Testis (tissue), 3 donors: Measurements from ENCODE around the gene HSPB7. TPM values are rescaled to one million over a fixed set of nuclear protein-coding genes. Genes with fewer than 3 reads are reported as not detected.

Source experiments
- DNase-seq: peaks from one replicate; pipeline ENCODE4 v3.0.0-alpha.2; 2019
- H3K27ac ChIP-seq, 2 donors: fragments of 200-600 bp; sonication (generic); one replicate each; pipeline ENCODE4 v1.5.1; 2019
- H3K27me3 ChIP-seq: fragments of 200-600 bp; sonication (generic); one replicate; pipeline ENCODE4 v1.5.1; 2019
- H3K36me3 ChIP-seq: fragments of 200-600 bp; sonication (generic); one replicate; pipeline ENCODE4 v1.5.1; 2017; ENCODE audit warnings: low read depth; ENCODE audit errors: missing control alignments
- H3K4me1 ChIP-seq: fragments of 200-600 bp; sonication (generic); one replicate; pipeline ENCODE4 v1.5.1; 2019
- H3K4me3 ChIP-seq, 2 donors: fragments of 200-600 bp; sonication (generic); one replicate each; pipeline ENCODE4 v1.5.1; 2017 to 2019
- H3K9me3 ChIP-seq: fragments of 200-600 bp; sonication (generic); one replicate; pipeline ENCODE4 v1.5.1; 2017
- POLR2A ChIP-seq: fragments of 450-650 bp; IDR thresholded peaks from one replicate; pipeline ENCODE4 v1.6.1; 2017; ENCODE audit warnings: antibody characterized with exemption, mild to moderate bottlenecking, moderate library complexity
- WGBS, 2 donors: methylation state at CpG; one replicate each; pipeline ENCODE4 v1.1.5; 2018; 5-methylcytosine and 5-hydroxymethylcytosine counted together
- intact Hi-C: fragments of 100-400 bp; cut with DNase I; formaldehyde crosslinking; loops from one replicate; pipeline ENCODE4 v1.15.1; 2023; ENCODE audit warnings: low total_unique reads
- polyA plus RNA-seq: library from polyadenylated mRNA; stranded (reverse); fragments of 350-450 nt; fragmentation: Illumina TruSeq; extraction: RNeasy Lipid Tissue Mini Kit (QIAGEN cat#74804); gene quantifications from one replicate; pipeline ENCODE4 v1.2.3, GENCODE V29; 2014; ENCODE audit warnings: low read depth, low replicate concordance; ENCODE audit not compliant: insufficient read depth
- total RNA-seq, 2 donors: library from RNA; depleted of rRNA; stranded (reverse); fragments of >200 nt; gene quantifications; one replicate each; pipeline ENCODE4 v1.2.3, GENCODE V29; 2016
- TF ChIP-seq, protein P1 (sequence below), 3 experiments: fragments of 450-650 bp in 2 of 3; fragments of 200-600 bp in 1 of 3; sonication (generic) in 1 of 3; IDR thresholded peaks; one replicate each; pipeline ENCODE4 v1.5.1; 2016 to 2019; ENCODE audit warnings: antibody characterized with exemption in 3 of 3, mild to moderate bottlenecking in 2 of 3, moderate library complexity in 1 of 3

The HSPB7 gene
- total and polyA plus RNA-seq, 3 donors from 2014 or later: 9.0 to 31.2 (median 11.7) TPM

- Histone ChIP-seq H3K9me3 (no peaks in the 10 kb centered on the region), H3K27me3 (no peaks in the 10 kb centered on the region), H3K27ac (no peak overlapping the region), H3K4me3 (no peak overlapping the region), H3K36me3 (no peaks in the 10 kb centered on the region), H3K4me1 (no peaks in the 10 kb centered on the region)
- intact Hi-C loops: no loop called here
- WGBS, 2 donors: 92% methylated on average over 7 to 15 of the region's 15 CpGs
- no peak for DNase-seq
- TF ChIP-seq, protein P1, sequence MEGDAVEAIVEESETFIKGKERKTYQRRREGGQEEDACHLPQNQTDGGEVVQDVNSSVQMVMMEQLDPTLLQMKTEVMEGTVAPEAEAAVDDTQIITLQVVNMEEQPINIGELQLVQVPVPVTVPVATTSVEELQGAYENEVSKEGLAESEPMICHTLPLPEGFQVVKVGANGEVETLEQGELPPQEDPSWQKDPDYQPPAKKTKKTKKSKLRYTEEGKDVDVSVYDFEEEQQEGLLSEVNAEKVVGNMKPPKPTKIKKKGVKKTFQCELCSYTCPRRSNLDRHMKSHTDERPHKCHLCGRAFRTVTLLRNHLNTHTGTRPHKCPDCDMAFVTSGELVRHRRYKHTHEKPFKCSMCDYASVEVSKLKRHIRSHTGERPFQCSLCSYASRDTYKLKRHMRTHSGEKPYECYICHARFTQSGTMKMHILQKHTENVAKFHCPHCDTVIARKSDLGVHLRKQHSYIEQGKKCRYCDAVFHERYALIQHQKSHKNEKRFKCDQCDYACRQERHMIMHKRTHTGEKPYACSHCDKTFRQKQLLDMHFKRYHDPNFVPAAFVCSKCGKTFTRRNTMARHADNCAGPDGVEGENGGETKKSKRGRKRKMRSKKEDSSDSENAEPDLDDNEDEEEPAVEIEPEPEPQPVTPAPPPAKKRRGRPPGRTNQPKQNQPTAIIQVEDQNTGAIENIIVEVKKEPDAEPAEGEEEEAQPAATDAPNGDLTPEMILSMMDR (IDR thresholded peaks at IDR 0.05): no peak
- TF ChIP-seq POLR2A: no peak
Measured at GRCh38 chr1:15993666-15994065, 24.2 kb downstream of the HSPB7 start.

DNA sequence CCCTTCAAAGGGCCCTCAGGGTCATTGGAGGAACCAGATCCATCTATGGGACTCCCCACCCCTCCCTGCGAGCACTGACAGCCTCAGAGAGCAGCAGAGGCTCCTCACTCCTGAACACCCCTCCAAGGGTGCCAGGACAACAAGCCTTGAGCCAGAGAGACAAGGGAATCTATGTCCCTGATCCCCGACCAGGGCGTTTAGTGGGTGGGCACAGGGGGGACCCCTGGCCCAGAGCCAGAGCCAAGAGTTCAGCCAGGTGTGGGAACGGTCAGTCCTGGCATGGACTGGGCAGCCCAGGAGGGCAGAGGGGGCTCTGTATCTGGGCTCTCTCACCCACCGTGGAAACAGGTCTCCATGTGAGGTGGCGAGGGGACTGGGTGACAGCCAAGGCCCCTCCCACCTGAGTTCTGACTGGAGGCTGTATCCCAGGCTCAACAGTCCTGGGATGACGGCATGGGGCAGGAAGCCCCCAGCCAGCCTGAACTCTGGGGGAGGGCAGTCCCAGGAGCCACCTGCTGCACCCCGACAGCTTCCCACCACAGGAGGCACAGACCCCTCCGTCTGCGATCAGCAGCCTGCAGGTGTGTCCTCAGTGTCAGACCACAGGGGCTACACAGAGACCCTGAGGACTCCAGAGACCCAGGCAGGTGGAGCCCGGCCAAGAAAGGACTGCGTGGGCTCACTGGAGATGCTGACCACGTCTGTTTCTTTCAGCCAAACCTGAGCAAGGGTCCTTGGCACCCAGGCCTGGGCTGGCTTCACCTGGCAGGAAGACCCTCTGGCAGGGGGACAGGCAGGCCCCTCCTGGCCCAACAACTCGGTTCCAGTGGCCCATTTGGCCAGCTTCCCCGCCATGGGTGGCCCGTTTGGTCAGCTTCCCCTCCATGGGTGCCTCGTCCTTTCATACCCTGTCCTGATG, 25.0 kb downstream of the HSPB7 start:
- intact Hi-C loops: no loop called here
- no peaks in the 10 kb centered on the region for H3K36me3 ChIP-seq
- H3K4me3 ChIP-seq: no peak overlapping the region
- no peaks in the 10 kb centered on the region for H3K4me1 ChIP-seq
- no peaks in the 10 kb centered on the region for H3K9me3 ChIP-seq
- no peak for DNase-seq
- no peaks in the 10 kb centered on the region for H3K27me3 ChIP-seq
- H3K27ac ChIP-seq: no peak overlapping the region
- TF ChIP-seq POLR2A: no peak
- TF ChIP-seq, protein P1 (IDR thresholded peaks at IDR 0.05): no peak
- 84 to 99% methylated on average over 8 to 17 of the region's 17 CpGs for WGBS, 2 donors

DNA sequence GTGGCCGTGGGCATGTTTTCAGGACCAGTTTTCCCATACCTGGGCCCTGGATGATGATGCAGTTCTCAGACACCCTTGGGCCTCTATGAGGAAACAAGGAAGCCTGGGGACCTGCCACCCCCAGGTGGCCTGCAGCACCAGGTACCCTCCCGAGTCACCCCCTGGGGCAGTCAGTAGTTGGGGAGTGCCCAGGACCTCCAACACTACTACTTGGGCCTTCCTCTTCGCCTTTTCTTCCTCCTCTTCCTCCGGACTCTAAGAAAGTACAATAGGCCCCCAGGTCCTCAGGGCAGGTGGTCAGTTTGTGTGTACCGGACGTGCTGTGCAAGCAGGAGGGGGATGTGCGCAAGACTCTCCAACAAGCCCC, 25.7 kb downstream of the HSPB7 start:
- Histone ChIP-seq H3K27me3 (no peaks in the 10 kb centered on the region), H3K27ac (no peak overlapping the region), H3K36me3 (no peaks in the 10 kb centered on the region), H3K4me3 (no peak overlapping the region), H3K9me3 (no peaks in the 10 kb centered on the region), H3K4me1 (no peaks in the 10 kb centered on the region)
- 93 to 95% methylated on average over 7 of the region's 7 CpGs for WGBS, 2 donors
- intact Hi-C loops: no loop called here
- no peak for DNase-seq
- TF ChIP-seq, protein P1 (IDR thresholded peaks at IDR 0.05): no peak
- TF ChIP-seq POLR2A: no peak

DNA sequence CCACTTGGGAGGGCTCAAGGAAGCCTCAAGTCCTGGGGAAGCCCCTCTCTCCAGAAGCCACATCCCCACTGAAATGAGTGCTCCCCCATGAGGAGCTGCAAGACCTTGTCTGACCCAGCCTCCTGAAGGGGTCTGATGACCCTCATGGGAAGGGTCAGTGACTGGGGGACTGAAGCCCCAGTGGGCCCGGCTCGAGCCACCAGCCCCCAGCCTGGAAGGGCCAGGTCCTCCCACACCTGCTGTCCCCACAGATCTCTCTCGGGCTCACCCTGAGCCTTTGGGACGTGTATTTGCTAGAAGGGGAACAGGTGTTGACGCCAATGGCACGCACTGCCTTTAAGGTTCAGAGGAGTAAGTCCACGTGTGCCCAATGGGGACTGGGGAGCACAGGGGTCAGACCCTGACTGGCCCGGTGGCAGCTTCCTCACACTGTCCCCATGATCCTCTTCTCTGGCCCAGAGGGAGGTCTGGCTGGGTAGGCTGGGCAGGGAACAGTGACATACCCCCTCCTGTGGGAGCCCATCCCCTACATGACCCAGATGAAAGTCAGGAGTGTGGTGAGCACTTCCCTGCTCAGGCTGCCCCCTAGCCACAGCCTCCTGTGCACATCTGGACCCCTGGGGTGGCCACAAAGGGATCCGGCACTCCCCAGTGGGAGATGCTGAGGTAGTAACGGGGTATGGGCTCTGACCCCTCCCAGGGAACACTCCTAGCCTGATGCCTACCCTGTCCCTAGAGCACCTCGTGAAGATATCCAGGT, 26.2 kb downstream of the HSPB7 start:
- no peak overlapping the region for H3K4me3 ChIP-seq
- no peaks in the 10 kb centered on the region for H3K9me3 ChIP-seq
- intact Hi-C loops: no loop called here
- no peaks in the 10 kb centered on the region for H3K4me1 ChIP-seq
- H3K27me3 ChIP-seq: no peaks in the 10 kb centered on the region
- H3K27ac ChIP-seq: no peak overlapping the region
- H3K36me3 ChIP-seq: no peaks in the 10 kb centered on the region
- TF ChIP-seq POLR2A: no peak
- TF ChIP-seq, protein P1 (IDR thresholded peaks at IDR 0.05): no peak
- DNase-seq: no peak
- WGBS, 2 donors: 80 to 94% methylated on average over 3 to 11 of the region's 11 CpGs
